NOMO-1 (cell line): ENCODE measurements around the gene MDFI.
"Not testable (repeated sequence)": the region's sequence is repeated elsewhere in the genome, so short reads cannot be mapped to it uniquely, and the experiment has no call there.

Experiments
- DNase-seq, 2 experiments: peaks; one replicate each; lab custom pipeline; 2025; ENCODE audit not compliant: unreplicated experiment in 2 of 2; lab: John Stamatoyannopoulos, UW

The MDFI gene

DNA sequence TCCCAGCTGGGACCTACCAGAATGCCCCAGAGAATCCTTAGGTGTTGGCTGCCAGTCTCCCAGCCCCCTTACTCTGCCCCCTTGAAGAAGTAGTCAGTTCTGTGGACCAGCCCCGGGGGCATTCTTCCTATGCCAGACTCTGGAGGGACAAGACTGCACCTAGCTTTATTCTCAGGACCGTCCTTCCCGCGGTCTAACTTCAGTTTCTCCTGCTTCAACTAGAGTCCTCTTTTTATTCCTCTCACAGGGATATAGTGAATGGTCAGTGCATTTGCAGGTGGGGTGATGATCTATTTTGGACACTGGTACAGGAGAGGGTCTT lies 35.9 kb upstream of the MDFI start:
- DNase-seq = no peak

DNA sequence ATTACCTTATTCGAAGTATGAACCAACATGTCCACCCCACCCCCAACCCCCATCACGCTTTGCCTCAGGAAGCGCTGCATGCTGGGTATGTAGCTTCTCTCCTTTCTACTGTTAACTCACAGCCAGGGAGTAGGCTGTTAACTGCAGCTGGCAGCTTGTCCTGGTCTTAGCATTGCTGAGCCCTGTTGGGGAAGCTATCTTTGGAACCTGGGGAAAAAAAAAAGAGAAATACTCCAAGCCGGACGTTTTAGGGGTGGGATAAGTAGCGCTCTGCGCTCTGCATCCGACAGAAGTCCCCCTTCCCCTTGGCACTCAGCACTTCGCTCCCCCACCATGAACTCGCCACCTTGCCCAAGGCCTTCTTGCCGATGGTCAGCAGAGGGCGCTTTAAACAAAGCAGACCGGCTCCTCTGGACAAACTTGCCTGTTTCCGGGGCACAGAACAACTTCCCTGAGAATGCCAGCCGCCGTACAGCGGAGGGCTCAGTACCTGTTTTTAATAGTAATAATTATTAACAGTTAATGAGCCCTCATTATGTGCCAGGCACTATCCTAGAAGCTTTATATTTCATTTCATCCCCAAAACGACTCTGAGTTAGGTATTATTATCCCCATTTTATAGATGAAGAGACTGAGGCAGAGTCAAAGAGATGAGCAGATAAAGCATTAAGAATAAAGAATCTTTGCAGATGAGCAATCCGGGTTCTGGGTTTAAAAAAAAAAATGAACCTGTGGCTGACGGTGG lies 35.2 kb upstream of the MDFI start:
- peak; percentile 79 to 84 for DNase-seq

DNA sequence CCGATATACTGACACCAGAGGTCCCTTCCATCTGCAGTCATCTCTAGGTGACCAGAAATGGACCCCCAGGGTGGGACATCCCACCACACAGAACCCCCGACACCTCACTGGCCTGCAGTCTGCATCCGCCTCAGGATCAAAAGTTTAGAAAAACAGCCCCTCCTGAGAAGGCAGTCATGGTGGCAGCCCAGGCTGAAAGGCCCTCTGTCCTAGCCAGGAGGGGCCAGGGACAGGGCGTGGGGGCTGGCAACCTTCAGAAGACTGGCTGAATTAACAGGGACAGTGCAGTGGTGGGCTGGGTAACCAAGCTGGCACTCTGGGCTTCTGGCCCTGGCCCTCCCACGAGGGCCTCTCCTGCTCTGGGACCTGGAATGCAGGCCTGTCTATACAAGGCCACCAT lies 34.3 kb upstream of the MDFI start:
- DNase-seq = no peak

DNA sequence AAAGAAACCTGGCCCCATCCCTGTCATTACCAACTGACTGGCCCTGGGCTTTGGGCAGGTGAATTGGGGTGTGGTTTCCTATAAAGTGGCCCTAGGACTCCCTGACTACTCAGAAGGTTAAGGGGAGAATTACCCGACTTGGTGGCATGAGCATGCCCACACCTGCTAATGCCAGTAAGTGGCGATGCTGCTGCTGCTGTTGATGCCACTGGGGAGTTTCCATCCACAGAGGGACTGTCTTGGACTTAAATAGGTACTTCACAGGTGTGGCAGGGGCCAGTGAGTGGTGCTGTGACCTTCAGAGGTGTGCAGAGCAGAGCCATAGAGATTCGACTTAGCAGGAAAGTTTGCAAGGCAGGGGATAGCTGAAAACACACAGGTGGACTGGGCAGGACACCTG lies 32.6 kb upstream of the MDFI start:
- DNase-seq = no peak

DNA sequence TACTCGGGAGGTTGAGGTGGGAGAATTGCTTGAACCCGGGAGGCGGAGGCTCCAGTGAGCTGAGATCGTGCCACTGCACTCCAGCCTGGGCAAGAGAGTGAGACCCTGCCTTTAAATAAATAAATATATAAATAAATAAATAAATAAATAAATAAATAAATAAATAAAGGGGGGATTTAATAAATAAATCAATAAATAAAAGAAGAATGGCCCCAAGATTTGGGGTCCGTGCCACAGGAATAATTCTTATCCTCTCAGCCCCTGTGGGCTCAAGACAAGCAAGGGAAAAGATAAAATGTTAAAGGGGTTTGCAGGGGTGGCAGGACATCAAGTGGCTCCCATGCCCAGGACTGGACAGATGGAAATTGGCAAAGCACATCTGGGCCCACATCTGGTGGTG lies 31.2 kb upstream of the MDFI start:
- DNase-seq = no peak

DNA sequence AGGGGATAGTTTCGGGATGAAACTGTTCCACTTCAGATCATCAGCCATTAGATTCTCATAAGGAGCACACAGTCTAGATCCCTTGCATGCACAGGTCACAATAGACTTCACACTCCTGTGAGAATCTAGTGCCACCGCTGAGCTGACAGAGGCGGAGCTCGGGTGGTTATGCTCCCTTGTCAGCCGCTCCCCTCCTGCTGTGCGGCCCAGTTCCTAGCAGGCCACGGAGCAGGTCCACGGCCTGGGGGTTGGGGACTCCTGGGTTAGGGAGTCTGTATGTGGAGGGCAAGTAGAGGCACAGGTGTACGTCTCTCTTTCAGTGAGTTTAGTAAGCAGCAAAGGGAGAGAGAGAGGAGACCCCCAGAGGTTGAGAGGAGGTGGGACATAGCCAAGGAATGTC lies 30.5 kb upstream of the MDFI start:
- DNase-seq = no peak

DNA sequence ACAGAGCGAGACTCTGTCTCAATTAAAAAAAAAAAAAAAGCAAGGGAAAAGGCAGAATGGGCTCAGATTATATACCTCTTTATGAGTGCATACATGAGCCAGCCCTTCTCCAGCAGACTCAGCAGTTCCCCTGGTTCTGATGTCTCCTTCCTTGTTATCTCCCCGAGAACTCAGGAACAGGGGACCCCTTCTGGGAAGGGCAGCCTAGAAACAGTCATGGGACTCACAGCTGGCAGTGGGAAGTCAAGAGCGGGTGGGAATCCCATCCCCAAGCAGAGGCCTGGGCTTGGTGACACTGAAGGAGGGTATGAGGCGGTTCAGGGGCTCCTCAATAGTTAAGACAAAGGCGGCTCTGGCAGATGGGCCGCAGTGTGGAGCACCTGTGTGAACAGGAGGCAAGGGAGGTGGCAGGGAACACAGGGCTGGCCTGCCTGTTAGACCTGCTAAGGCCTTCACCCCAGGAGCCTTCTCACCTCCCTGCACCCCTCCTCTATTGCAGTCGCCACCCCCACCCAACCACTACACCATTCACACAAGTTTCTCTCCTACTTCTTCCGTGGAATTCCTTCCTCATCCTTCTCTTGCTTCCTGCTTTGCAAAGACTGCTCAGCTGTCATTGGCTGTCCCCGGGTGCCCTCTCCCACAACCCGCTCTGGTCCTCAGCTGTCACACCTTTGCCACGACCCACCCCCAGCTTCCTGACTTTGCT lies 29.7 kb upstream of the MDFI start:
- DNase-seq = no peak

DNA sequence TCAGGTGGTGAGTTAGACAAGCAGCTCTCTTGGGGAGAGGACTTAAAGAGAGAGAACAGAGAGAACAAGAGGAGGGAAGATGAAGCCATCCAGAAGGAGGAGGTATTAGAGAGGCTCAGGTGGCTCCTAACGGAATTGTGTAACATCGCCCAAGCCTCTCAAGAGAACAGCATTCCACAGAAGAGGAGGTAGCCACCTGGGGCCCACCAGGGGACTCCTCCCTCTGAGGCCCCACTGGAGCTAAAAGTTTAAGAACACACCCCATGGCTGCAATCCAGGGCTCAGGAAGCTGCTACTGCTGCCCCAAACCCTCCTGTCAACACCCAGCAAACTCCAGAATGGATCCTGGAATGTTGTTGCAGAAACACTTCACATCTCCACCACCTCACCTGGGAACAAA lies 23.6 kb upstream of the MDFI start:
- no peak for DNase-seq

DNA sequence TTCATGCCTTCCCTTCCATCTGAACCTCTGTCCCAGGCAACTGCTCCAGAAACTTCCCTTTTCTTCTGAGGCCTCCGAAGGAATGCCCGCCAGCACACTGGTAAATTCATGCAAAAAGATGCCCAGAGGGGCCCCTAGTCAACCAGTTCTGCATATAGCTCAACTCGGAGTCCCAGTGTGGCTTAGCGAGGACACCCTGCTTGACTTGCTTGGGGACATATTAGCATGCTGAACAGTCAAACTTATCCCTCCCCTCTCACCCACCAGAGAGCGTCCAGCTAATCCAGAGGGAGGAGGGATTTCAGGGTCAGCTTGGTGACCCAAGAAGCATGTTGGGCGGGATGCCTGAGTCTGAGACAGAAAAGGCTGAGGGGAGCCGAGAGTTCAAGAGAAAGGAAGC lies 23.0 kb upstream of the MDFI start:
- no peak for DNase-seq

DNA sequence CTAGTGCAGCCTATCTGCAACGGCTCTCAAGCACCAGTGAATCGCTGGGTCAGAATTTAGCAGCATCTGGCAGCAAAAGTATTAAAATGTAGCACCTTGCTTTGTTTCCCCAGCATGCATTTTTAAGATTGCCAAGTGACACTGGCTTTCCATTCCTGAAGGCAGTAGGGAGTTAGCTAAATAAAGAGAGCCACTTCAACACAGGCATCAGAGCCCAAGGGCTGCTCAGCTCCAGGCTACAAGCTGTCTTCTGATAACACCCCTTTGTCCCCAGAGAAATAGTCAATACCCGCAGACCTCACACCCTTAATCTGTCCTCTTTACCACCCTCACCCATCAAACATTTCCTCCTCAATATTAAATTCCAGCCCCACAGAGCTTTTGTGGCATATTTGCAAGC lies 19.7 kb upstream of the MDFI start:
- DNase-seq = no peak

DNA sequence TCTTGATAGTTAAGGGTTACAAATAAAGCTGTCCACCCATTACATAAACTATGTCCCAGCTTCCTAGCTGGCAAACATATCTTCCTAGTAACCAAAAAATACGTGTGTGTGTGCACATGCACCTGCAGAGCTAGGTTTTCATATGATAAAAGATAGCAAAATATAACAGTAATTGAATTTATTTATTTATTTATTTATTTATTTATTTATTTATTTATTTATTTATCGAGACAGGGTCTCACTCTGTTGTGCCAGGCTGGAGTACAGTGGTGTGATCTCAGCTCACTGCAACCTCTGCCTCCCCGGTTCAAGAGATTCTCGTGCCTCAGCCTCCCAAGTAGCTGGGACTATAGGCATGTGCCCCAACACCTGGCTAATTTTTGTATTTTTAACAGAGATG lies 19.1 kb upstream of the MDFI start:
- not testable (repeated sequence) for DNase-seq

DNA sequence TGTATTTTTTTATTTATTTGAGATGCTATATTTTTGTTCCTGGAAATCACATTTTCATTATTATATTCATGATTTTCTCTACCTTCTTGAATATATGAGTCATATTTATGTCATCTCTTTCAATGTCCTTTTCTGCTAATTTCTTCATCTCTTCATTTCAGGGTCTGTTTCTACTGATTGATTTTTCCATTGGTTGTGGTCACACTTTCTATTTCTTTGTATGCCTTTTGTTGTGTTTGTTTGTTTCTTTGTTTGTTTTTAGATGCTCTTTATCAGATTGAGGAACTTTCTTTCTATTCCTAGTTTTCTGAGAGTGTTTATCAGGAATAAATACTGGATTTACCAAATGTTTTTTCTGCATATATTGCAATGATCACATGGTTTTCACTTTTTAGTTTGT lies 16.9 kb upstream of the MDFI start:
- no peak for DNase-seq

DNA sequence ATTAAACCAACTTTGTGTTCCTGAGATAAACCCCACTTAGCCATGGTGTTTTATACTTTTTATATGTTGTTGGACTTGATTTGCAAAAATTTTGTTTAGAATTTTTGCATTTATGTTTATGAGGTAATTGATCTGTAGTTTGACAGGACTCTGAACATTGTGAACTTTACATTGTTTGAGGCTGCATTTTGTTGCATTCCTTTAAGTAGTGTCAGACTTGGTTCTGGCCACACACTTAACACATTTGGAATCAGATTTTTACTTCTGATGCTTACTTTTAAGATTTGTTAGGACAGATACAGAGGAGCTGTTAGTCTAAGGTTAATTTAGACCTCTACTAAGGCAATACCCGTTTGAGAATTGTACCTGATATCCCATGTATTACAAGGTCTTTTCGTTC lies 16.5 kb upstream of the MDFI start:
- DNase-seq = no peak

DNA sequence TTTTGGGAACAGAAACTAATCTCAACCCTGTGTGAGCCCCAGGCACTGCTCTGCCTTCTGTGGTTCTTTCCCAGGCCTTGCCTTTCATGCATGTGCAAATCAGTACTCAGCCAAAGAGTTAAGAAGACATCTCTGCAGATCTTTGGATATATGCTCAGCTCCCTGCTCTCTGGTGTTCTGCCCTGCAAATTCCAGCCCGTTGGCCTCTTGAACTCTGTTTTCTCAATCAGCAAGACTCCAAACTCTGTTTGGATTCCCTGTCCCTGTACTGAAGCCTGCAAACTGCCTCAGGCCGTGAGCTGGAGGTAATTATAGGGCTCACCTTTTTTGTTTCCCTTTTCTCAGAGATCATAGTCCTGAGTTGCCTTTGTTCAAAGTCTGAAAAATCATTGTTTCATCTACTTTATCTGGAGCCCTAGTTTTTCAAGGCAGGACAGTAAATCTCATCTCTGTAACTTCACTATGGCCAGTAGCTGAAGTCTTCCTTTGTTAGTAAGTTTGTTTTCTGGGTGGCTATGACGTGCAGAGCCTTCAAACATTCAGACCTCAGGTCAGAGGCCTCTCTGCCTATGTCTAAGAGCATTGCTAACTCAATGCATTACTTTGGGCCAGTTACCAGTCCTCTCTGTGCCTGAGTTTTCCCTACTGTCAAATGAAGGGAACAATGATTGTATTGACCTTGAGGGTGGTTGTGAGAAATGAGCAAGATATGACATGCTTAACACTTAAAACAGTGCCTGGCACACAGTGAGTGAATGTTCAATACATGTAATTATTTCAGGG lies 15.9 kb upstream of the MDFI start:
- no peak for DNase-seq

DNA sequence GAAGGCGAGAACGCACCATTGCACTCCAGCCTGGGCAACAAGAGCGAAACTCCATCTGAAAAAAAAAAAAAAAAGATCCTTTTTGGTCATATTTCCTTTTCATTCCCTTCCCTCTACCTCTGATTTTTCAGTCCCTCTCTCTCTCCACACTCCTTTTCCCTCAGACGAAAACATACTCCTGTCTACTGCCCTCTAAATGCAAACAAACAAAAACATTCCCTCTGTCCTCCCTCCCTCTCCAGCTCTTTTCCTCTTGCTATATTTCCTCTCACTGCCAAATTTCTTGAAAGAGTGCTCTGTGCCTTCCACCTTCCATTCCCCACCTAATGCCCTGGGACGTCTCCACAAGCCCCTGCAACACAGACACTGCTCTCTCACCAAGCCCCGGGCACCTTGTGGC lies 14.9 kb upstream of the MDFI start:
- no peak for DNase-seq

DNA sequence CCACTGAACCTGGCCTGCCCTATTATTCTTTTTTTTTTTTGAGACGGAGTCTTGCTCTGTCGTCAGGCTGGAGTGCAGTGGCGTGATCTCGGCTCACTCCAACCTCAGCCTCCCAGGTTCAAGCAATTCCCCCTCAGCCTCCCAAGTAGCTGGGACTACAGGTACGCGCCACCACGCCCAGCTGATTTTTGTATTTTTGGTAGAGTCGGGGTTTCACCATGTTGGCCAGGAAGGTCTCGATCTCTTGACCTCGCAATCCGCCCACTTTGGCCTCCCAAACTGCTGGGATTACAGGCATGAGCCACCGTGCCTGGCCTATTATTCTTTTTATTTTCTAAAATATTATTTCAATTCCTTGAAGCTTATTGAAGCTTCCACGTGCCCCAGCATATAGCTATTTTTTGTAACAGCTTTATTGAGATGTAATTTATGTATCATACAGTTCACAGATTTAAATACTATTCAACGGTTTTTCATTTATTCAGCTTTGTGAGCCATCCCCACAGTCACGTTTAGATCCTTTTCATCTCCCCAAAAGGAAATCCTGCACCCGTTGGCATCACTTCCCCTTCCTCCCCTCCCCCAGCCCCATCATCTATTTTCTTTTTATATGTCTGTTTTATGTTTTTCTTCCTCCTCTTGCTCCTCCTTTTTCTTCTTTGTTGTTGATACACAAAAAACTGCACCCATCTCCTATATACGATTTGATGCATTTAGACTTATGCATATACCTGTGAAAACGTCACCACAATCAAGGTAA lies 13.5 kb upstream of the MDFI start:
- DNase-seq = no peak

DNA sequence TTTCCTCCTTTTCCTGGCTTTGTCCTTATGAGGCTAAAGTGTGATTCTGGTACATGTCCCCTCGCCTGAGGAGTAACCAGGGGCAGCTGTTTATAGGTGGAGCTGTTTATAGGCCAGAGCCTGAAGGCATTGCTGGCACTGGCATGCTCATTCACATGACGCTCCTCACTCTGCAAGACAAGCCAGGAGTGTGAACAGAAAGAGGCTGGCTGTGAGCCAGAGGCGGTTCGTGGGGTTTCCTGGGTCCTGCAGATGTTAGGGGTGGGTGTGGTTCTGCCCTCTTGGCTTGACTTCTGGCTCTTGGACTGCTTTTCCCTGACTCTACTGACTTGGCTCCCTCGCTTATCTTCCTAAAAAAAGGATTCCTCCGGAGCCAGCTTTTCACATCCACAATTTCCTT lies 12.8 kb upstream of the MDFI start:
- no peak for DNase-seq

DNA sequence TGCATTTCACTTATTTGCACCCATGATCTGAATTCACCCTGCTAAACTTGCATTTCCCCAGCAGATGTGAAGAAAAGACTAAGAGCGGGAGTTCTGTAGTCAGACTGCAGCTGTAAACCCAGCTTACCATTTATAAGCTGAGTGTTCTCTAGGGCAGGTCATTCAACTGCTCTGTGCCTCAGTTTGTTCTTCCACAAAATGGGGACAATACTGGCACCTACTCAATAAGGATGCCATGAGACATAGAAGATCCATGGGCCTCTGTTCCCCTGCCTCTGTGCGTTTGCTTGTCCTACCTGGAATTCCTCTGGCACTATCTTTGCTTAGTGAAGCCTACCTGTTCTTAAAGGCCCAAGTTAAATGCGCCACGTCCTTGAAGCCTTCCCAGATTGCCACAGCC lies 12.2 kb upstream of the MDFI start:
- no peak for DNase-seq

DNA sequence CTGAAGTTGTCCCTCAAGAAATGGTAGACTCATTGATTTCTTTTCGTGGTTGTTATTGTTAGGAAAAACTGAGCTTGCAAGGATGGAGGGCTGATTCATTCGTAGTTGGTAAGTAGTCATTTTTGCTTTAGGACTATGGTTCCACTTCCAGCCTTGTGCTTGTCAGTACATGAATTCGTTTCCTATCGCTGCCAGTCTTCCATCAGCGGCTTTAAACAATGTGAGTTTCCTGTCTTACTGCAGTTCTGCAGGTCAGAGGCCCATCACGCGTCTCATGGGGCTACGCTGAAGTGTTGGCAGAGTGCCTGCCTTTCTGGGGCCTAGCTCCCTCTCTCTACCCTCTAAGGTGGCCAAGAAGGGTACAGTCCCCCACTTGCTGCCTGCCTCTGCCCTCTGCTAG lies 11.4 kb upstream of the MDFI start:
- DNase-seq = no peak

DNA sequence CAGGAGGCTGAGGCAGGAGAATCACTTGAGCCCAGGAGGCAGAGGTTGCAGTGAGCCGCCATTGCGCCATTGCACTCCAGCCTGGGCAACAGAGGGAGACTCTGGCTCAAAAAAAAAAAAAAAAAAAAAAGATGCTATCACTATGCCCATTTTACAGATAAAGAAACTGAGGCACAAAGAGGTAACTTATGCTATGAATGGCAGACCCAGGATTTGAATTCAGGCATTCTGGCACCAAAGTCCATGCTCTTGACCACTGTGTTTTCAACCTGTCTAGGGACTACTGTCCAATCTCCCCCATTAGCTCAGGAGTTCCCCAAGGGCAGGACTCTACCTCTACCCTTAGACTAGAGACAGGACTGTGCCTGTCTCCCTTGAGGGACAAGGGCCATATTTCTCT lies 9.1 kb upstream of the MDFI start:
- no peak for DNase-seq

DNA sequence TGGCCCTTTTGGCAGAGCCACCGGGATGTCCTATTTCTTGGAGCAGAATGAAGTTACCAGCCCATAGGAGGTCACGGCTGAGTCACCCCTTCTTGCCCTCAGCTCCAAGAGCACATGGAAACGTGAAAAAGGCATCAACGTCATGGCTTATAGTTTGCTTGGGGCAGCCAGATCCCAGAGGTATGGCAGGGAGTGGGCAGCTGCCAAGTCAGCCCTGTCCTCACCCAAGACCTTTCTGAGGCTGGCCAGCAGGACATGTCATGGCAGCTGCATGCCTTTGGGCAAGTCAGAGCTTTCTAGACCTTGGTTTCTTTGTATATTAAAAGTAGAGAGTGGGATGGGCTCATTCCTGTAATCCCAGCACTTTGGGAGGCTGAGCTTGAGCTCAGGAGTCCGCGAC lies 8.2 kb upstream of the MDFI start:
- DNase-seq = no peak
